Camera-type eye (tissue), 1 donor: ENCODE measurements around the gene MORC4. TPM values are rescaled to one million over a fixed set of nuclear protein-coding genes. Genes with fewer than 3 reads are reported as not detected.

ENCODE experiments used
- total RNA-seq: library from RNA; depleted of rRNA; stranded (reverse); fragments of >200 nt; gene quantifications from one replicate; pipeline ENCODE4 v1.2.3, GENCODE V29; 2014

Gene MORC4
- 29.1 TPM for total RNA-seq

DNA sequence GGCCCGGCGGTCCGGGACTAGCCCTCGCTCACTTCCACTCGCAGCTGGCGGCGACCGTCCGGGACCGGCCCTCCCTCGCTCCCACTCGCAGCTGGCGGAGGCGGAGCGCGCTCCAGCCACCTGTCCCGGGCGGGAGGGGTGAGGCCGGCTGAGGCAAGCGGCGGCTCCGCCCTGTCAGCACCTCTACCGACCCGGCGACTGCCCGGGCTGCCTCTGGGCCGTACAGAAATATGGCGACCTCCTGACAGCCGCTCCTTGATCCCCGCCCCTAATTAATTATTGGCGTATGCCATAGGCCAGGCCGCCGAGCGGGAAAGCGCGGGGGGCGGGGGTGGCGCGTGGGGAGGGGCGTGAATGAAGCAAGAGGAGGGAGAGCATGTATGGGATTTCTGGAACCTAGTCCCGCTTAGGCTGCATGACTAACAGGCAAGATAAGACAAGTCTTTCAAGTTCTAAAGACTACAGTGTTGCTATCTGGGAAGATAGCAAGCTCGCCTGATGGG lies at the start of gene MORC4:
TSS of gene MORC4 (minus strand) at position 200 of the 503 bp plus-strand sequence. CDS start 243 bp downstream, outside the sequence.

DNA sequence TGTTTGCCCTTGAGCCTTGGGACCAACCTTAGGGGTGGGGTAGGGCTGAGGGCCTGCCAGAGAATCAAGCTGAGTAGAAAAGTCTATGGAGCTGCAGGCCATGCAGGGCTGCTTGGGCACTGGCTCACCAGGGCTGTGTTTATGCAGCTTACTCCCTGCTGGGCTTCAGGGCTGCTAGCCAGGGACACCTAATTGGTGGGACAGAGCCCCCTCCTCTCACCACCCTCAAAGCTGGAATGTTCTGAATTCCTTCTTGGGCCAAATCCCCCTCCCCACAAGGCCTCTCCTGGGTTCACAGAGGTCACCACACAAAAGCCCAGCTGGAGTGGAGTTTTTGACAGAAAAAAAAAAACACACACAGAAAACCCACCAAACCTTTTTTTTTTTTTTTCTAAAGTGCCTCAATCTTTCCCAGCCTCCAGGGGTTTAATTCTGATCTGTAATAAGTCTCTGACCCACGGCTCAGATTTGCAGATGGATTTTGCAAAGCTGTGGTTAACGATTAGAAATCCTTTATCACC lies 80.0 kb downstream of the MORC4 start, which contains the start of gene CLDN2:
TSS of gene CLDN2 (plus strand) at position 471 of the 521 bp plus-strand sequence. CDS start 7,827 bp downstream, outside the sequence.

DNA sequence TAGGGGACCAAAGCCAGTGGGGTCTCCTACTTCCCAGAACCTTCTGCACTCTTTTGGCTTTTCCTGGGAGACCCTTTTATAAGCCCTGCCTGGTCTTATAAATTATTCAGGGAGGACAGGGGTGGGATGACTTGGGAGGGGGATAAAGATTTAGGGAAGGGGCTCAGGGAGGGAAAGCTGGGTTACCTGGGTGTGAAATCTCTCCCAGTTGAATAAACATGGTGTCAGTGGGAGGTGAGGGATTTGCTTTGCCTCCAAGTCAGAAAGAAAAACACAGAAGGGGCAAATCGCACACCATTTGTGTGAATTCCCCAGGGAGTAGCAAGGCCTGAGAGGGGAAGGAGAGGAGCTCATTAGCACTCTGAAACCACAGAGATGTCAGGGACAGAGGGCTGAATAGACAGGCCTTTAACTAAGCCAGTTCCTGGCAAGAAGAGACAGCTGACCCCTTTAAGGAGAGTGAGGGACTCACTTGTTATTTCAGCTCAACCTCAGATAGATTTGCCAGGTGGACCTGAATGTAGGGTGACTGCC lies 96.7 kb downstream of the MORC4 start, which contains the start of gene RIPPLY1:
TSS of gene RIPPLY1 (minus strand) at position 51 of the 534 bp plus-strand sequence. CDS start 54 bp downstream, outside the sequence.

Other genes with a start within 250 kb of the MORC4 start
- 18.3 TPM for gene TBC1D8B, start 197.5 kb downstream of the MORC4 start, total RNA-seq
- gene RIPPLY1, start 96.9 kb downstream of the MORC4 start, total RNA-seq = not detected
- gene CLDN2, start 79.8 kb downstream of the MORC4 start, total RNA-seq = 0.49 TPM
- gene RBM41, start 118.6 kb upstream of the MORC4 start, total RNA-seq = 34.6 TPM
- 6.1 TPM for gene NUP62CL, start 206.2 kb upstream of the MORC4 start, total RNA-seq
- not detected for gene DNAAF6, start 206.4 kb upstream of the MORC4 start, total RNA-seq